NCI-H1417 (cell line): ENCODE measurements around the gene NBAS.
A peak's percentile ranks its signal among the peaks of the same experiment; 100 is the strongest.
"Not testable (repeated sequence)": the region's sequence is repeated elsewhere in the genome, so short reads cannot be mapped to it uniquely, and the experiment has no call there.

ENCODE experiments used
- DNase-seq, 3 experiments: peaks; one replicate each; lab custom pipeline; 2025; lab: John Stamatoyannopoulos, UW

Gene NBAS

DNA sequence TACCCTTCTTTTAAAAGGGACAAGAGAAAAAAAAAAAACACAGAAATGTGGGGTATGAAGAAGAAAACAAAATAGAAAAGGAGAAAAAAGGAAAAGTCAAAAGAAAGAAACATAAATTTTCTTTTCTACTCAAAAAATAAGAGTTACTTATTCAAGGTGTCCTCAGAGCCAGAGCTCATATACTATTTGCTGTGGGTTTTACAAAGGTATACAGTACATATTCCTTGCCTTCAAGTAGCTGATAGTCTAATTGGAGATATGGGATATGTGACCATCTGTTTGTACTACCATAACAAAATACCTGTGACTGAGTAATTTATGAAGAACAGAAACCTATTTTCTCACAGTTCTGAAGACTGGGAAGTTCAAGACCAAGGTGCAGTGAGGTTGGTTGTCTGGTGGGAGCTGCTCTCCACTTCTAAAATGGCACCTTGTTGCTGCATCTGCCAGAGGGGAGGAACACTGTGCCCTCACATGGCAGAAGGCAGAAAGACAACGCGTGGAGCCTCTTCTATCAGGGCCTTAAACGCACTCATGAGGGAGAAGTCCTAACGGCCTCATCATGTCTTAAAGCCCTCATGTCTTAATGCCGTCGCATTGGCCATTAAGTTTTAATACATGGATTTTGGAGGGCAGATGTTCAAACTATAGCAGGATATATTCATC lies 33.9 kb downstream of the NBAS start:
- DNase-seq: peak in 1 of 3 experiments; percentile 23

DNA sequence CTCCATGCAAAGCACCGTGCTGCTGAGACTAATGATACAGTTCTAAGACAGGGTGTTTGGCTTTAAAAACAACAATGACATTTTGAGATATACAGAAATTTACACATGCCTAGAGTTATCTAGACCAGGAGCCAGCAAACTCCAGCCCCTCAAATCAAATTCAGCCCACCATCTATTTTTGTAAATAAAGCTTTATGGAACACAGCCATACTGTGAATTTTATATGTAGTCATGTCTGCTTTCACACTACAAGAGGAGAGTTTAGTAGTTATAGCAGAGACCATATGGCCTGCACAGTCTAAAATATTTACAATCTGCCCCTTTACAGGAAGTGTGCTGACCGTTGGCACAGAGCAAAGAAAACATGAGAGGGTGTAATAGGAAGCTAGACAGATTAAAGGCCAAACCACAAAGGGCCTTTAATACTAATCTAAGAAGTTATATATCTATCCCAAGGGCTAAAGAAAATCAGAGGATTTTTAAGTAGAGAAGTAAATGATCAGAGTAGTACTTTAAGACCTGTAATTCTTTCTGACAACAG lies 39.4 kb downstream of the NBAS start:
- DNase-seq: no peak

DNA sequence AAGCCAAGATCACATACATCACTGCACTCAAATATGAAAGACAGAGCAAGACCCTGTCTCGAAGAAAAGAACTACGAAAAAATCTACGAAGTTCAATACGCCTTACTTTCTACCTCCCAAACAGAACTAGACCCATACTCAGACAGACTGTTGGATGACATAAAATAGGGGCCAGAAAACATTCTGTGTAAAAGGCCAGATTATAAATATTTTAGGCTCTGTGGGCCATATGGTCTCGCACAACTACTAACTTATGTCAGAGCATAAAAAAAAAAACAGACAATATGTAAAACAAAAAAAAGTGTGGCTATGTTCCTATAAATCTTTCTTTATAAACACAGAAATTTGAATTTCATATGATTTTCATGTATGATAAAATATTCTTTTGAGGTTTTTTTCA lies 40.8 kb downstream of the NBAS start:
- DNase-seq: no peak

DNA sequence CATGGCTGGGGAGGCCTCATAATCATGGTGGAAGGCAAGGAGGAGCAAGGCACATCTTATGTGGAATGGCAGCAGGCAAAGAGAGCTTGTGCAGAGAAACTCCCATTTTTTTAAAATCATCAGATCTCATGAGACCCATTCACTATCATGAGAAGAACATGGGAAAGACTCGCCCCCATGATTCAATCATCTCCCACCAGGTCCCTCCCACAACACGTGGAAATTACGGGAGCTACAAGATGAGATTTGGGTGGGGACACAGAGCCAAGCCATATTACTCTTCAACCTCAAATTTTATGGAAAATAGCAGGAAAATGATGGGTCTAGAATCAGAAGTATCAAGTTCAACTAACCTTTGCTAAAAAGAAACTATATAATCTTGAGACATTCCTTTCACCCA lies 42.4 kb downstream of the NBAS start:
- DNase-seq: not testable (repeated sequence)

DNA sequence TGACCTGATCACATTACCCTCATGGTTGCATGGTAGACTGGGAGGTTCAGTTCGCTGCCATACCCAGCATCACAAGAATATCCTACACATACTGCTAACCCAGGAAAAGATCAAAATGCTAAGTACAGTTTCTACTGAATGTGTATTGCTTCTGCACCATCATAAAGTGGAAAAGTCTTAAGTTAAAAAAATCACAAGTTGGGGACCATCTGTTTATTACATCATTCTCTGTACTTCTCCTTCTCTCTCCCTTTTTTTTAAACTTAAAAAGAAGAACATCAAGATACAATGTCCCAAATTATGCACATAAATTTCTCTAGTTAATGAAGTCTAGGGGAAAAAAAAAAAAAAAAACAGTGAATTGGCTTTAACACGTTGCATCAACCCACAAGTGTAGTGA lies 43.3 kb downstream of the NBAS start:
- no peak for DNase-seq

DNA sequence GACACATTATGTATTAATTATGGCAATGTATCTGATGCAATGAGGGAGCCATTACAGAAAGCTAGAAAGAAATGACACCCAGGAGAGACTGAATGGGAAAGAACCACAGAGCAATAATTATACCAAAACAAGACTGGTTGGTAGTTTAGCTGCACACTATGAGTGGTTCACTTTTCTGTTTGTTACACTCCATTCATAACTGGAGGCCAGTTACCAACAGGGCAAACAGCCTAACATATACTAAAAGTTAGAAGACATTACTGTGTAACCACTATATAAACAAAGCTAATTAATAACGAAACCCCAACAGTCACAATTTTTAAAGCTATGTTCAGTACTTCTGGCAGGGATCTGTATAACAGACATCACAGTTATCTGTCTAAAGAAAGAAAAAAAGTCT lies 49.4 kb downstream of the NBAS start:
- peak in 2 of 3 experiments; percentile 11 to 57 for DNase-seq

DNA sequence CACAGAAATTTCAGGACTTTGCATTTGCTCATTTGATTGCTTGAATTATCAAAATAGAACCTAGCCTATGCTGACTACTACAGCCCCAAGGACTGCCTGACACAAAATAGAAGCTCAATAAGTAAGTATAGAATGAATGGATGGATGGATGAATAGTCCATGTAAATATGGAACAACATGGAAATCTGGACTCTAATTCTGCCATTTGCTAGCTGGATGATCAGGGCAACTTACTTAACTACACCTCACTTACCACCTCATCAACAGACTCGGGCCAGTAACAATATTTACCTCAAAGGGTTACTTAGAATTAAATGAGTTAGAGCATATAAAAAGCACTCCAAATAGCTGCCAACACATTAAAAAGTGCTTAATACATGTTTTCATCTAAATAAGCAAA lies 50.6 kb downstream of the NBAS start:
- DNase-seq: no peak

DNA sequence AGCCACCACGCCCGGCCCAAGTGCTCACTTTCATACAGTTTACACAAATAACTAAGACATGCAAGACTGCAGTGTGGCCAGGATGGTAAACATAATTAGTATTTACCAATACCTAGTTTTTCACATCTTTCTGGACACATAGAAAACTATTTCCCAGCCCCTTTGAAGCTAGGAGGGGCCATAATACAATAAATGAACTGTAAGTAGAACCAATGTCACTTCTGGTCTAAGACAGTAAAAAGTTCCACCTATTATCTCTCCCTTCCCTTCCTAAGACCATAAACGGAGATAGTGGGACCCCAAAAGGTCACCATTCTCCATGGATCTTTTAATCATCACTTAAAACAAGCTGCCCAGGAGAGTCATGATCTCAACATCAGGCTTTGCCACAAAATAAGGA lies 51.0 kb downstream of the NBAS start:
- no peak for DNase-seq

DNA sequence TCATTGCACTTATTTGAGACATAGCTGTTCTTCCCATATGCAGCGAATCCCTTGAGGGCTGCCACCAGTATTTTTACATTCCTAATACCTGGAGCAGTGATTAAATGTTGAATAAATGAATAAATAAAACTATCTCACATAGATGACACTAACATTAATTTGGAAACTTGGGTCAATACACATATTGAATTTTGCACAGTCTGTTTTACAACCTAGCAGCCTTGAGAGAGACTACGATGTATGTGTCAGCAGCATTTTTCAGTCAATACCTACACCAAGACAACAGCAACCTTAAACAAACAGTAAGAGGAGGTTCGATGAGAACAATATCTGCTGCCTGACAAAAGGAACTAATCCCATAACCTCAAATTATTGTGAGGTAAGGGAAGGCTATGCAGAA lies 53.4 kb downstream of the NBAS start:
- no peak for DNase-seq

DNA sequence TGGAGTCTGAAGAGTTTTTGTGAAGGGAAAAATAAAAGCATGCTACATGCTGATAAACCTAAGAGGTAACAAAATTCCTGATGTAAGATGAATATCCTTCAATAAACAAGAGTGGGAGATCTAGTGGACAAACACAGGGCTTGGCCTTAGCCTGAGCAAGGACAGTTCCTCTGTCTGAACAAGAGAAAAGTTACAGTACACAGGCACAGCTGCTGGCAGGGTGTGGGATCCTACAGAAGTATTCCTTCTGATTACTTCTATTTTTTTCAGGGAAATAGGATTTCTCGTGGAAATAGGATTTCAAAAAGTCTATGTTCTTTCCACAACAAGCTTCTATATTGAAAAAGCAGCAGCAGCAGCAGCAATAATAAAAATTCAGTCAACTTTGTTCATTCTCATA lies 54.1 kb downstream of the NBAS start:
- DNase-seq: no peak

DNA sequence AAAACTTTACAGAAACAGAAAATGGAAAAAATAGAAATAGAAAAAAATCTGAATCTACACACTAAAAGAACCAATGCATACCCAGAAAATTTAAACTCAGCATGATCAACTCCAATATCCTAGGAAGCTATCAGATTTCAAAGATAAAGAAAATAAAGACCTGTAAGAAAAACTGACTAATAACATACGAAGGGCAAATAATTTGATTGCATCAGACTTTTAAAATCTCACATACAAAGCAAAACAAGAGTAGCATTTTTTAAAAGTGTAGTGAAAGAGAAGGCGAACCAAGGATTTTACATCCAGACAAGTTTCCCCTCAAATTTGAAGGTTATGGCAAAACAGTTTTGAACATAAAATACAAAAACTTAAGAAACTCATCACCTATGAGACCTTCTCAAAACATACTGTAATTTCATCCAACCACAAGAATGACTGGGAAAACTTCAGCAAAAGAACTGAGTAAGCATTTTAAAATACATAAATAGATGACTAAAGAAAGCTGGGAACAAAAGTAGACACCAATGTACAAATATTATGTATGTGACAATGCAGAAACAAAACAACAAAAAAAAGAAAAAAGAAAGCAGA lies 54.8 kb downstream of the NBAS start:
- no peak for DNase-seq

DNA sequence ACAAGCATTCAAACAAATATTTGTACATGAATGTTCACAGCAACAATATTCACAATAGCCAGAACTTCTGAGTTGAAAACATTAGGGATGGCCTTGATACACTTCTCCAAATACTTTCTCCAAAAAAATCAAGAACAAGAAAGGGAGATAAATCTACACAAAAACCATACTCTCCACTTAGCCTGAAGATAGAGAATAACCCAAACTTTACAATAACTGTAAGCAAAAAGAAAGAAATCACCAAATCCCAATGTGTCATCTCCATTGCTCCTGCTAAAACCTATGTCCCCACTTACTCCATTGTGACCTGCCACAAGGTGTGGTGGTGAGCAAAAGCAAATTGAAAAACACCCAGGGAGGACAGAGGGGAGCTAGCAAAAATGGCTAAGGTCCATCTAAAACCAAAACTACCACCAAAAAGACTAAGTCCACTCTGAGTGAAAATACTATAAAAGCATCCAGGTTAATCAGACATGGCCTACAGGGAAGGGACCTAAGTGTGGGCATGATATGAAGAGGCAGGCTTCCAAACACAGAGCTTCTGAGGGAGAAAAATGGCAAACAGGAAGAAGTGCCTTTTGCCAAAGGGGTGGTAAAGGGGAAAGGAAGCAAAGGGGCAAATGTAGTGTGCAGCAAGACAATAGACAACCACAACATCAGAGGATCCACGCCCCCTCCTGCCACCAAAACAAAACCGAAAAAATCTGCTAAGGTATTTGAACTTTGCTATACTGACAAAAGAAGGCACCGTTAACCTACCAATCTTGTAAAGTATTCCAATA lies 56.1 kb downstream of the NBAS start:
- no peak for DNase-seq

DNA sequence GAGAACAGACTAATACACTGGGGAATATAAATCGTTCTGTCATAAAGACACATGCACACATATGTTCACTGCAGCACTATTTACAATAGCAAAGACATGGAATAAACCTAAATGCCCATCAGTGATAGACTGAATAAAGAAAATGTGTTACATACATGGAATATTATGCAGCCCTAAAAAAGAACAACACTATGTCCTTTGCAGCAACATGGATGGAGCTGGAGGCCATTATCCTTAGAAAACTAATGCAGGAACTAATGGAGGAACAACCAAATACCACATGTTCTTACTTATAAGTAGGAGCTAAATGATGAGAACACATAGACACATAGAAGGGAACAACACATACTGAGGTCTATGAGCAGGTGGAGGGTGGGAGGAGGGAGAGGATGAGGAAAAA lies 61.9 kb downstream of the NBAS start:
- DNase-seq: not testable (repeated sequence)

DNA sequence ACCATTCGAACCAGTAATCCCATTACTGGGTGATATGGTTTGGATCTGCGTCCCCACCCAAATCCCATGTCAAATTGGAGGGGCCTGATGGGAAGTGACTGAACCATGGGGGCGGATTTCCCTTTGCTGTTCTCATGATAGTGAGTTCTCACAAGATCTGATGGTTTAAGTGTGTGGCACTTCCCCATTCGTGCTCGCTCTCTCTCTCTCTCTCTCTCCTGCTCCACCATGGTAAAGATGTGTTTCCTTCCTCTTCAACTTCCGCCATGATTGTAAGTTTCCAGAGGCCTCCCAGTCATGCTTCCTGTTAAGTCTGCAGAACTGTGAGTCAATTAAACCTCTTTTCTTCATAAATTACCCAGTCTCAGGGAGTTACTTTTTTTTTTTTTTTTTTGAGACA lies 62.6 kb downstream of the NBAS start:
- DNase-seq: no peak

DNA sequence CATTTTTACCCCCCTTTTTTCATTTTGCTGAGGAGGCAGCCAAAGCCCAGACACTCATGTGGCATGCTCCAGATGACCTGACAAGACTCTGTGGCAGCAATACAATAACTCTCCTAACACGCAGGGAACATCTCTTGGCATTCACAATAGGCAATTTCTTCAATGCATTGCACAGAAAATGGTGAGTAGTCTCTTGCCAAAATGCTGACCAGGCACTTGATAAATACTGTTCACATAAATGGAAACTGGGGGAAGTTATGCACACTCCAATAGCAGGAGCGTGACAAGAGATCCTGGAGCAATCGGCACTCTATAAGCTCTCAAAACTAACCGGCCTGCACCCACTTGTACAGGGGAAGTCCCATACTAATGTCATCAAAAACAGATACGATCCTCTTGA lies 66.3 kb downstream of the NBAS start:
- DNase-seq: peak in 1 of 3 experiments; percentile 91

DNA sequence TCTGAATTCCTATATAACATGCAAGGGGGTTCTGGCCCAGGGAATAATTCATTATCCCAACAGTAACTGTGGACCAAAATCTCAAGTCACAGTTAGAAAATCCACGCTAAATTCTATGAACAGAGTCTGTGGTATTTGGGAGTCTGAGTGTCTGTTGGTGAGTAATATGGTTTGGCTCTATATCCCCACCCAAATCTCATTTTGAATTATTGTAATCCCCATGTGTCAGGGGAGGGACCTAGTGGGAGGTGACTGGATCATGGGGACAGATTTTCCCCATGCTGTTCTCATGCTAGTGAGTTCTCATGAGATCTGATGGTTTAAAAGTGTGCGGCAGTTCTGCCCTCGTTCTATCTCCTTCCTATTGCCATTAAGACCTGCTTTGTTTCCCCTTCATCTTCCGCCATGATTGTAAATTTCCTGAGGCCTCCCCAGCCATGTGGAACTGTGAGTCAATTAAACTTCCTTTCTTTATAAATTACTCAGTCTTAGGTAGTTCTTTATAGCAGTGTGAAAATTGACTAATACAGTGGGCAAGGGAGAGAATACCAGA lies 68.3 kb downstream of the NBAS start:
- no peak for DNase-seq

DNA sequence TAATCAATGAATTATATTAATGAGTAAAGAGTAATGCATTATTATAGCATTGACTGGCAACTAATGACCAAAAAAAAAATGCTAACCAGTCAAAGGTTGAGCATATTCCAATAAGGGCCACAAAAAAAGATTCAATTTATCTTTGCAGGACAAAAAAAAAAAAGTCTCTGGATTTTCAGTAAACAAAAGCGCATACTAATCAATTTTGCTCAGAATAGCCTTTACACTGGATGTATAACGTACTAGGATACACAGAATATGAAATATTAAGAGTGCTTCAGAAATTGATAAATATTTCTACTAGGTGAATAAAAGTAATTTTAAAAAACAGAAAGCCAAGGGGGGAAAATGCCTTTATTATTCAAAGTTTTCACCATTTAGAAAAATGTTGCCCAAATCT lies 74.4 kb downstream of the NBAS start:
- no peak for DNase-seq

DNA sequence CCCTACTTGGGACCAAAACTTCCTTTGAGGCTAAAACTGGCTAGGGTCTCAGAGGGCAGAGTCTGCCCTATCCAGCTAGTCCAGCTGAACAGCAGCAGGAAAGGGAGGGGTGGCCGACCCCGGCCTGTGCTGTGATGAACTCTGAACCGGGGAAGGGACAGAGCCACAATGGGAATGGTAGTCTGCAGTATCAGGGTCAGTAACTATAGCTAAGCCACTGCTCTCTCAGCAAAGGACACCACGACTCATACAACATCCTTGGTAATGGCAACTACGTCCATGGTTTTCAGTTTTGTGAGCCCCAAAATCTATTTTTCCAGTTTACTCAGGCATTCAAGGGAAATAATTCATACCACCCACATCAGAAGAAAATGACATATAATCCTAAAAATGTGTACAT lies 75.2 kb downstream of the NBAS start:
- no peak for DNase-seq

DNA sequence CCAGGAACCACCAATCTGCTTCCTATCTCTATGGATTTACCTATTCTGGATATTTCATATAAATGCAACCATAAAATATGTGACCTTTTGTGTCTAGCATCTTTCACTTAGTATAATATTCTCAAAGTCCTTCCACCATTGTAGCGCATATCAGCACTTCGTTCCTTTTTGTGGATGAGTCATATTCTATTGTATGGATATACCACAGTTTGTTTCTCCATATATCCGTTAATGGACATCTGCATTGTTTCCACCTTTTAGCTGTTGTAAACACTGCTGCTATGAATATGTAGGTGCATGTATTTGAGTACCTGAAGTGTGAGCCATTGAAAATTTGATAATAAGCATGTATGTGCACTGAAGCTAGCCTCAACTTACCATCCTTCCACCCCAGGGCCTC lies 80.1 kb downstream of the NBAS start:
- no peak for DNase-seq

DNA sequence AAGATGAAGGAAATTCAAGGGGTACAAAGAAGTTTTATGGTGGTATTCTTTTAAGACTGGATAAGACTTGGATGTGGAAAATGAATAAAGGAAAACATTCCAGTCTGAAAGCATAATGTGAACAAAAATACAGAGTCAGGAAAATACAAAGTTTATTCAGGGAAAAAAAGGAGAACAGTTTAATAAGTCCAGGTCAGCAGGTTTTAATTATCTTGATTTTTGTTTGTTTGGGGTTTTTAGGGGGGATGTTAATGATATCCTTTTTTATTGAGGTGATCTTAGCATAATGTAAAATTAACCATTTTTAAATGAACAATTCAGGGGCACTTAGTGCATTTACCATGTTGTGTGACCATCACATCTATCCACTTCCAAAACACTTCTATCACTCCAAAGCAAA lies 80.6 kb downstream of the NBAS start:
- DNase-seq: no peak

DNA sequence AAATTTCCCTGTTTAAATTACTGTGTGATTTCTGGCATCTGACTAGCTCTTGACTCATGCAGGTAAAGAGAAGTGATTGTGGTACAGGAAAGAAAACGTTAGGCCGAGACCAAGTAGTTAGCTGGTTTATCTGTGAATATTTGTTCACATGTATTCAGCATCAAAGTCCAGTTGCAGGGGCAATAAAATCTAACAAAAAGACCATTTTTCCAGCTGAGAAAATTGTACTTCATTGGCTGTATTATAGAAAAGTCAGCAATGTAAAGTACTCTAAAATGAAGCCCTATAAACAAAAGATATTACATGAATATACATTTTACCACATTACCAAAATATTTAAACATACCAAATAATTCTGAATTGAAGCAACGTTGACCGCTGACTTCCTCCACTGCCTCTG lies 88.3 kb downstream of the NBAS start:
- DNase-seq: no peak

DNA sequence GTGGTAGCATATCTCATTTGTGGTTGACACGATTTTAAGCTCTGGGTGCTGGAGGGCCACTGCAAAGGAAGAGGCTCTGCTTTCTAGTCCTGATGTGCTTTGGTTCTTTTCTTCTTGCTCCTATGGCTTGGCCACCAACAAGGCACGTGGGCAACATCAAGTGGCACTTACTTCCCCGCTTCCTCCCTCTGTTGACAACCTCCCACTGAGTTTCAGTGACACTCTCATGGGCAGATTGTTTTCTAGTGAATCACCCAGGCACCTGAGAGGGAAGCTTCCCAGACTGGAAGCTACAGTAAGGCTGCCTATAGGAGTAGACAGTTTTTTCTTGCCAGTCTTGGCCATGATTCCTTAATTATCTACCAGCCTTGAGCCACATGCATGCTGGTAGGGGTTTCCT lies 89.0 kb downstream of the NBAS start:
- DNase-seq: peak; percentile 28 to 94 (median 70)

DNA sequence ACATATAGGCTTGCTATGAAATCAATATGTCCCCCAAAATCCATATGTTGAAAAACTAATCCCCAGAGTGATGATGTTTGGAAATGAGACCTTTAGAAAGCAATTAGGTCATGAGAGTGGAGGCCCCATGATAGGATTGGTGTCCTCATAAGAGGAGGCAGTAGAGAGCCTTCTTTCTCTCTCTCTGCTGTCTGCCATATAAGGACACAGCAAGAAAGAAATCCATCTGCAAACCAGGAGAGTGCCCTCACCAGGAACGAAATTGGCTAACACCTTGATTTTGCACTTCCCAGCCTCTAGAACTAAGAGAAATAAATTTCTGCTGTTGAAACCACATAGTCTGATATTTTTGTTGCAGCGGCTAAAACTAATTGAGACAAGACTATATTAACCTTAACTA lies 89.5 kb downstream of the NBAS start:
- DNase-seq: no peak
